Mucosa of descending colon (tissue), 3 donors: ENCODE results near the gene TNFSF10. TPM values are rescaled to one million over a fixed set of nuclear protein-coding genes. Genes with fewer than 3 reads are reported as not detected.

Source experiments
- ATAC-seq: fragments of 200-7000 bp; cut with Tn5 transposase; one replicate; pipeline ENCODE4 v1.9.1; 2020; ENCODE audit warnings: mild to moderate bottlenecking, moderate library complexity
- DNase-seq, 3 donors: peaks; one replicate each; pipeline ENCODE4 v3.0.0-alpha.2; 2020
- H3K36me3 ChIP-seq: fragments of 200-600 bp; one replicate; pipeline ENCODE4 v1.8.0; 2021; ENCODE audit warnings: low read depth, mild to moderate bottlenecking
- H3K4me1 ChIP-seq: fragments of 200-600 bp; one replicate; pipeline ENCODE4 v1.8.0; 2021; ENCODE audit warnings: low read depth, mild to moderate bottlenecking
- H3K4me3 ChIP-seq: fragments of 200-600 bp; one replicate; pipeline ENCODE4 v1.8.0; 2021; ENCODE audit warnings: mild to moderate bottlenecking
- H3K9me3 ChIP-seq: fragments of 200-600 bp; one replicate; pipeline ENCODE4 v1.8.0; 2021; ENCODE audit warnings: mild to moderate bottlenecking
- CTCF ChIP-seq: fragments of 200-600 bp; IDR thresholded peaks from one replicate; pipeline ENCODE4 v1.8.0; 2022; ENCODE audit warnings: antibody characterized with exemption, mild to moderate bottlenecking
- intact Hi-C, 2 donors: fragments of 100-400 bp; cut with DNase I in 1 of 2; cut with micrococcal nuclease in 1 of 2; formaldehyde crosslinking; loops; one replicate each; pipeline versions ENCODE4 v1.11.0 to v1.11.1; 2022; cut with DNase I, micrococcal nuclease
- total RNA-seq, 3 donors: library from RNA; stranded (reverse); fragmentation: NEBNext Ultra II Directional in 2 of 3; extraction: Animal tissue kit (Norgen Biotek cat#: 25700) in 2 of 3; gene quantifications; one replicate each; pipeline versions ENCODE4 v1.2.1 to v1.2.4, GENCODE V29; 2021 to 2023
- donor health status: DM: no; HTN: no; CAD: no; lungs with moderate emphysema.
- donor health status: DM: no; HTN: no; CAD: no.
- donor health status: DM: no; HTN: yes; CAD: no.

TNFSF10 gene
- total RNA-seq, 3 donors from 2014 or later: 70.6 to 220 (median 129) TPM

- ATAC-seq: no peak
Measured at GRCh38 chr3:172537507-172538158, 14.4 kb upstream of the TNFSF10 start.

GRCh38 chr3:172536993-172537419, 13.8 kb upstream of the TNFSF10 start:
- no peaks in the 10 kb centered on the region for H3K9me3 ChIP-seq
- no peak overlapping the region for H3K4me3 ChIP-seq
- no peaks in the 10 kb centered on the region for H3K36me3 ChIP-seq
- intact Hi-C loops: no loop called here
- no peak for DNase-seq
- peaks cover 10% of the 10 kb centered on the region for H3K4me1 ChIP-seq
- TF ChIP-seq CTCF: no peak
- peak; percentile 57 for ATAC-seq

More at GRCh38 chr3:172537507-172538158, 14.4 kb upstream of the TNFSF10 start:
- no peaks in the 10 kb centered on the region for H3K9me3 ChIP-seq
- intact Hi-C loops: no loop called here
- TF ChIP-seq CTCF: no peak
- H3K36me3 ChIP-seq: no peaks in the 10 kb centered on the region
- no peak for DNase-seq
- no peak overlapping the region for H3K4me3 ChIP-seq
- H3K4me1 ChIP-seq: peaks cover 10% of the 10 kb centered on the region

GRCh38 chr3:172536505-172536904, 13.3 kb upstream of the TNFSF10 start:
- Histone ChIP-seq H3K9me3 (no peaks in the 10 kb centered on the region), H3K4me3 (no peak overlapping the region), H3K36me3 (no peaks in the 10 kb centered on the region), H3K4me1 (peaks cover 10% of the 10 kb centered on the region)
- peak; percentile 96 for ATAC-seq
- intact Hi-C loops: no loop called here
- no peak for TF ChIP-seq CTCF
- peak in 1 of 3 donors; percentile 59 for DNase-seq

- Histone ChIP-seq H3K4me1 (no peaks in the 10 kb centered on the region), H3K4me3 (no peak overlapping the region), H3K36me3 (no peaks in the 10 kb centered on the region), H3K9me3 (no peaks in the 10 kb centered on the region)
- DNase-seq (no peak), ATAC-seq (peak; percentile 29)
- intact Hi-C loops: no loop called here
- no peak for TF ChIP-seq CTCF
Measured at GRCh38 chr3:172530566-172530965, 7.3 kb upstream of the TNFSF10 start.

GRCh38 chr3:172530101-172530561, 6.9 kb upstream of the TNFSF10 start:
- intact Hi-C loops: no loop called here
- no peak for DNase-seq
- no peaks in the 10 kb centered on the region for H3K36me3 ChIP-seq
- no peaks in the 10 kb centered on the region for H3K4me1 ChIP-seq
- no peaks in the 10 kb centered on the region for H3K9me3 ChIP-seq
- no peak overlapping the region for H3K4me3 ChIP-seq
- TF ChIP-seq CTCF: no peak
- peak; percentile 11 for ATAC-seq
